CD14-positive monocyte (primary cell): ENCODE measurements around the gene KLHL40. TPM values are rescaled to one million over a fixed set of nuclear protein-coding genes. Genes with fewer than 3 reads are reported as not detected.
"Not testable (repeated sequence)": the region's sequence is repeated elsewhere in the genome, so short reads cannot be mapped to it uniquely, and the experiment has no call there.

Experiments used
- DNase-seq, 3 donors: peaks; one replicate each; pipeline ENCODE4 v3.0.0-alpha.2; 2011 to 2022
- H2AFZ ChIP-seq: 2 replicates; pipeline ENCODE4 v1.6.0; 2012; ENCODE audit warnings: mild to moderate bottlenecking, low read depth, low read length, inconsistent platforms; ENCODE audit not compliant: insufficient read depth, poor library complexity, severe bottlenecking
- H3K27ac ChIP-seq, 2 donors: 1 replicate in 1 of 2; 2 replicates in 1 of 2; pipeline ENCODE4 v1.5.1; 2012 to 2013; ENCODE audit warnings: low read length in 2 of 2, control low read depth in 1 of 2, inconsistent platforms in 1 of 2, low read depth in 1 of 2, mild to moderate bottlenecking in 1 of 2
- H3K27me3 ChIP-seq, 2 donors: one replicate each; pipeline versions ENCODE4 v1.6.0 to v1.6.1; 2011 to 2013; ENCODE audit warnings: low read length in 2 of 2; ENCODE audit not compliant: control insufficient read depth in 2 of 2, insufficient read depth in 2 of 2
- H3K36me3 ChIP-seq, 2 donors: replicated peaks in 1 of 2; 1 replicate in 1 of 2; 2 replicates in 1 of 2; pipeline versions ENCODE4 v1.5.1 to v1.6.1; 2012 to 2013; ENCODE audit warnings: low read length in 2 of 2, control low read depth in 1 of 2, inconsistent platforms in 1 of 2, mild to moderate bottlenecking in 1 of 2; ENCODE audit not compliant: insufficient read depth in 2 of 2, control insufficient read depth in 1 of 2
- H3K4me1 ChIP-seq, 2 donors: 1 replicate in 1 of 2; 2 replicates in 1 of 2; pipeline versions ENCODE4 v1.5.1 to v1.6.1; 2012 to 2013; ENCODE audit warnings: low read length in 2 of 2, control low read depth in 1 of 2, inconsistent platforms in 1 of 2, mild to moderate bottlenecking in 1 of 2, moderate library complexity in 1 of 2; ENCODE audit not compliant: insufficient read depth in 2 of 2, control insufficient read depth in 1 of 2
- H3K4me2 ChIP-seq: replicated peaks from 2 replicates; pipeline ENCODE3; 2012; ENCODE audit warnings: low read length, moderate library complexity, mild to moderate bottlenecking; ENCODE audit not compliant: poor library complexity, severe bottlenecking; ENCODE audit errors: extremely low read depth
- H3K4me3 ChIP-seq, 3 experiments: fragments of 200-600 bp in 1 of 3; sonication (generic) in 1 of 3; replicated peaks in 1 of 3; 1 replicate in 2 of 3; 2 replicates in 1 of 3; pipeline ENCODE4 v1.5.1; 2011 to 2013; ENCODE audit warnings: low read length in 3 of 3, mild to moderate bottlenecking in 3 of 3, control low read depth in 2 of 3, low read depth in 2 of 3, inconsistent platforms in 1 of 3, moderate library complexity in 1 of 3
- H3K79me2 ChIP-seq: 2 replicates; pipeline ENCODE4 v1.6.0; 2012; ENCODE audit warnings: mild to moderate bottlenecking, control low read depth, inconsistent platforms, low read length, moderate library complexity; ENCODE audit not compliant: insufficient read depth
- H3K9ac ChIP-seq: 2 replicates; pipeline ENCODE4 v1.6.0; 2017; ENCODE audit warnings: low read length, mild to moderate bottlenecking; ENCODE audit not compliant: insufficient read depth, poor library complexity, severe bottlenecking
- H3K9me3 ChIP-seq, 2 donors: replicated peaks in 1 of 2; 1 replicate in 1 of 2; 2 replicates in 1 of 2; pipeline versions ENCODE4 v1.5.1 to v1.6.1; 2012 to 2013; ENCODE audit warnings: low read length in 2 of 2, control low read depth in 1 of 2; ENCODE audit not compliant: control insufficient read depth in 1 of 2, insufficient read depth in 1 of 2
- H4K20me1 ChIP-seq: 2 replicates; pipeline ENCODE4 v1.6.0; 2012; ENCODE audit warnings: mild to moderate bottlenecking, low read length, control low read depth, moderate library complexity; ENCODE audit not compliant: insufficient read depth
- H3K27ac Mint-ChIP-seq, 7 donors: one replicate each; pipeline ENCODE4 v1.8.0; 2020; ENCODE audit warnings: mild to moderate bottlenecking in 7 of 7, mixed read lengths in 7 of 7, moderate library complexity in 6 of 7, inconsistent platforms in 2 of 7
- H3K27me3 Mint-ChIP-seq, 3 donors: one replicate each; pipeline ENCODE4 v1.8.0; 2021 to 2022; ENCODE audit warnings: low read depth in 3 of 3, mild to moderate bottlenecking in 3 of 3, mixed read lengths in 3 of 3, moderate library complexity in 3 of 3, inconsistent platforms in 1 of 3
- H3K36me3 Mint-ChIP-seq, 2 donors: one replicate each; pipeline ENCODE4 v1.8.0; 2020; ENCODE audit warnings: mixed read lengths in 2 of 2, inconsistent platforms in 1 of 2, mild to moderate bottlenecking in 1 of 2
- H3K4me1 Mint-ChIP-seq: one replicate; pipeline ENCODE4 v1.8.0; 2020; ENCODE audit warnings: mild to moderate bottlenecking, mixed read lengths
- H3K4me3 Mint-ChIP-seq, 2 donors: one replicate each; pipeline ENCODE4 v1.8.0; 2020; ENCODE audit warnings: mild to moderate bottlenecking in 2 of 2, mixed read lengths in 2 of 2, moderate library complexity in 1 of 2
- H3K9me3 Mint-ChIP-seq, 7 donors: one replicate each; pipeline ENCODE4 v1.8.0; 2020 to 2022; ENCODE audit warnings: mixed read lengths in 7 of 7, mild to moderate bottlenecking in 6 of 7, moderate library complexity in 6 of 7, inconsistent platforms in 2 of 7
- CTCF ChIP-seq: fragments of 200-600 bp; IDR thresholded peaks from one replicate; pipeline ENCODE4 v1.8.0; 2022; ENCODE audit warnings: antibody characterized with exemption, mild to moderate bottlenecking
- WGBS: methylation state at CpG from one replicate; pipeline ENCODE4 v1.1.5; 2013; ENCODE audit warnings: missing lambda C conversion rate; ENCODE audit not compliant: insufficient coverage; 5-methylcytosine and 5-hydroxymethylcytosine counted together
- intact Hi-C, 2 donors: fragments of 100-400 bp; cut with micrococcal nuclease; formaldehyde crosslinking; loops; one replicate each; pipeline versions ENCODE4 v1.15.0 to v1.15.1; 2023
- polyA plus RNA-seq, 3 donors: library from polyadenylated mRNA; depleted of rRNA in 1 of 3; unstranded in 2 of 3; stranded (reverse) in 1 of 3; fragments of 300-500 nt in 2 of 3; fragments of >200 nt in 1 of 3; fragmentation: Illumina TruSeq in 2 of 3; gene quantifications; 1 replicate in 2 of 3; 2 replicates in 1 of 3; pipeline ENCODE4 v1.2.3, GENCODE V29; 2012 to 2021

The KLHL40 gene
- polyA plus RNA-seq, 3 donors = not detected

GRCh38 chr3:42721690-42722089 lies 36.4 kb downstream of the KLHL40 start:
- H4K20me1 ChIP-seq = no peaks in the 10 kb centered on the region
- no peak overlapping the region for H3K4me3 Mint-ChIP-seq
- no peak for DNase-seq
- no peak overlapping the region for H3K4me3 ChIP-seq
- peaks cover 39% of the 10 kb centered on the region for H3K4me1 Mint-ChIP-seq
- no peaks in the 10 kb centered on the region for H3K9me3 ChIP-seq
- no peak for TF ChIP-seq CTCF
- peaks cover 1 to 7% (median 2%) of the 10 kb centered on the region in 3 donors for H3K27me3 Mint-ChIP-seq
- no peak overlapping the region for H3K9ac ChIP-seq
- no peaks in the 10 kb centered on the region for H3K79me2 ChIP-seq
- no peak overlapping the region for H2AFZ ChIP-seq
- H3K4me2 ChIP-seq = no peak overlapping the region
- no peaks in the 10 kb centered on the region for H3K36me3 ChIP-seq
- intact Hi-C loops = no loop called here
- WGBS = no CpG with 5 or more reads among the region's 1 CpG
- no peak overlapping the region for H3K27ac ChIP-seq
- peaks cover 0 to 3% (median 0%) of the 10 kb centered on the region in 7 donors for H3K9me3 Mint-ChIP-seq
- no peak overlapping the region for H3K27ac Mint-ChIP-seq
- peaks cover 35 to 41% of the 10 kb centered on the region in 2 donors for H3K4me1 ChIP-seq
- no peaks in the 10 kb centered on the region for H3K27me3 ChIP-seq
- no peaks in the 10 kb centered on the region for H3K36me3 Mint-ChIP-seq

- H3K36me3 Mint-ChIP-seq, intact Hi-C loops, H3K79me2 ChIP-seq, H3K4me2 ChIP-seq, DNase-seq, H3K27ac ChIP-seq, H4K20me1 ChIP-seq, H3K27me3 ChIP-seq, H3K4me3 ChIP-seq, H3K9me3 ChIP-seq, H3K36me3 ChIP-seq, H3K9ac ChIP-seq, H3K9me3 Mint-ChIP-seq, H3K27me3 Mint-ChIP-seq, H2AFZ ChIP-seq, H3K27ac Mint-ChIP-seq, H3K4me3 Mint-ChIP-seq: not testable (repeated sequence)
- H3K4me1 ChIP-seq = peaks cover 29 to 33% of the 10 kb centered on the region in 2 donors
- 100% methylated on average over 1 of the region's 3 CpGs for WGBS
- H3K4me1 Mint-ChIP-seq = peaks cover 31% of the 10 kb centered on the region
Measured at GRCh38 chr3:42722442-42722841, 37.1 kb downstream of the KLHL40 start.
